Stimulated activated CD4-positive, alpha-beta T cell treated with anti-CD3 and anti-CD28 coated beads, Interleukin-1b, Interleukin-23, amount 100 ng/mL, for 48 hours (primary cell): ENCODE results near the gene ALDH1B1.
"Not testable (repeated sequence)": the region's sequence is repeated elsewhere in the genome, so short reads cannot be mapped to it uniquely, and the experiment has no call there.

Experiments used
- DNase-seq: peaks from one replicate; pipeline ENCODE4 v3.0.0-alpha.2; 2020

The ALDH1B1 gene

DNA sequence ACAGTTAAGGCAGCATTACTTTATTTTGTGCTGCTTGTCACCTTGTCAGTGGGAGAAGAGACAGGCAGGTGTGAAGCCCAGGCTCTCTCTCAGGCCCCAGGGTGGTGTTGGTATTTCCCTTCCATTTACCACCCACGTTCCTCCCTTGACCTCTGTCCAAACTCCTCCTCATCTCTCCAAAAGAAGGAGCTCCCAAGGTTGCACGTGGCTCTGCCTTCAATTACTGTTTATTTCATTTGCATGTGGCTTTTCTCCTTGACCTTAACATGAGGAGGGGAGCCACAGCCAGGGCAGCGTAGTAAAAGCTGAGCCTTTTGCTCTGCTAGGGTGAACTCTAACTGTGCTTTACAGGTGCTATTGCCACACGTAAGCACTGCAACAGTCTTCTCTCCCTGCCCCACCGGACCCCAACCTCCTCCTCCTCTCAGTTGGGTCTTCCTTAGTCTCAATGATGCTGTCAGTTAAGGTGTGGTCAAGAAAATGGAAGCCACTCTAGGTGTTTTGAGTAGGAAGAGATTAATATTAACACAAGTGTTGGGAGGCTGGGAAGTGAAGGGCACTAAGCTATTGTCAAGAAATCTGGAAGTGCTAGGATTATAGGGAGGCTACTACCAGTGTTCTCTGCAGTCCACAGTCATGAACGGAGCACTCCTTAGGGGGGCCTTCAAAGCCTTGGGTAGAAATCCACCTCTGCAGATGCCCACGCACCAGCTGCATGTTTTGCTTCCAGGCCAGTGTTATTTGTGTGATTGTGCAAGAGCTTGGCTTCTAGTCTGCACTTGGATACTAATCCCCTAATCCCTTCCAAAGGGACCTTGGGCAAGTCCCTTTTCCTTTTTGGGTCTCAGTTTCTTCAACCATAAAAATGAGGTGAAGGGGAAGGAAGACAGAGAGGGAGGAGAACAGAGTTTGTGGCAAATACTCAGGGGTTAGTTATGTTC lies 3.9 kb upstream of the ALDH1B1 start:
- DNase-seq, result no peak

DNA sequence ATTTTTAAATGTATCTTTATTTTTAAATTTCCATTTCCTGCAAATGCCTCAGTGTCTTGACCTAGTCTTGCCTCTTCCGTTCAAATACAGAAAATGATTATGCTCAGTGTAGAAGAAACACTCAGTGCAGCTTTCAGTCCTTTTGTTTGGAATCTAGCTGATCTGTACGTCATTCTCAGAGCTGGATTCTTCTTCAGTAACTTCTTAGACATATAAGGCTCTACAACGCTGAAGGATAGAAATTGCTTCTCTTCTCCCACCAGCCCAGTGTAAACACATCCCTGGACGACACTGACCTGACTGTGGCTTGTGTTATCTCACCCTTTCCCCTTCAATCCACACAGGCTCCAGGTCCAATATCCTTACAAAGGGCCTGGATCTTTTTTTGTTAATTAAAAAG lies 3.2 kb upstream of the ALDH1B1 start:
- DNase-seq, result no peak

DNA sequence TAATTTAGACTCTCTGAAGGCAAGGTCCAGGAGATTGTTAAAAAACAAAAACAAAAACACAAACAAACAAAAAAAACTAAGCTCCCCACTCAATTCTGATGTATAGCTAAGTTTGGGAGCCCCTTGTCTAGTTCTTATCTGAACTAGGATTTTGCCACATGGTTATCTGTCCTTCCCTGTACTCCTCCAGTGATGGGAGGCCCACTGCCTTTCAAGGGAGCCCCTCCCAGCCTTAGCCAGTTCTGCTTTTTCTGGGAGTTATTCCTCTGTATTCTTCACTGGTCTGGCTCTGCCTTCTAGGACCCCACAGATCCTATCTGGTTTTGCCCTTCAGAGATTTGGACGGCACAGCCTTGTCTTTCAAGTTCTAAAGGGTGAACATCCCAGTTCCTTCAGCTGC lies 2.1 kb upstream of the ALDH1B1 start:
- no peak for DNase-seq

DNA sequence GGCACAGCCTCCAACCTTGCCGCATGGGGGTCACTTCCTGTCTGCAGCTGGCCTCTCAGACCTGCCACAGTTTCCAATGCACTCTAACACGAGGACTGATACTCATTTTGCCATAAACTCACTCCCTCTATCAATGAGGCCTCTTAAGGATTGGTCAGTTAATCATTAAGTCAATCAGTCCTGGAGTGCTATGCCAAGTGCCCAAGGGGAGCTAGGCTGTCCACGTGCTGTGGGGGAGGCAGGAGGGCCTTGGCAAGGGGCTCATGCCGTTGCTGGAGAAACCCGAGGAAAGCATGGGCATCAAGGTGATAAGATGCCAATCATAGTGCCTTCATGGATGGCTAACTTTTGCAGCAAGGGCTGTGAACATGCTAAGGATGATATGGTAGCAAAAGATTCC lies 1.7 kb upstream of the ALDH1B1 start:
- DNase-seq, result no peak

DNA sequence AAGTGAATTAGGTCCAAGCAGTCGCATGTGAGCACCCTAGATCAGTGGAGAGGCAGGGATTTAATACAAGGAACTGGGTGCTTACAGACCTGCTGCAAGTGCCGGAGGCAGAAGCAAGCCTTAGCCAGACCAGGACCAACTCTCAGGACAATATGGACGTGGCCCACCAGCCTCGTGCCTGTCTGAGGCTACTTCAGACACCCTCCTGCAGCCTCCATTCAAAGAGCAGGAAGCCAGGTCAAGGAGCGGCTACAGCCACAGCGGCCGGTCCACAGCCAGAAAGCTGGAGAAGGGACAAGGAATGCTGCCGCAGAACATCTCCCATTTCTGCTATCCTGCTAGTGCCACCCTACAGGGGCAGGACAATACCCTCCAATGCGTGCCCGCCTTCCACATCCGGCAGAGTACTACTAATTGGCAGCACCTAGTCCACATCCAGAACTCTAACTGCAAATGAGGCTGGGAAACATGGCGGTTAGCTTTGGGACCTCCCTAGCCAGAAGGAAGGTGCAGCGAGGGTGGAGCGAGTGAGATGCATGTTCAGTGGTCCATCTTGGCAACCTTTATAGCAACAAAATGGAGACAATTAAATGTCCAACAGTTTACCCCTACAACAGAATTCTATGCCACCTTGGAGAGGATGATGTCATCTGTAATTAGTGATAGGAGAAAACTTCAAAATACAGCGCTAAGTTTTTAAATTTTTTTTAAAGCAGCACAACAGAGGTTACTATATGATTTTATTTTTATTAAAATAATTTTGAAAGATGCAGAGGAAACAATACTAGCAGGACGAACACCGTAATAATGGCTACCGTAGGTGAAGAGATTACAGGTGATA lies 1.0 kb upstream of the ALDH1B1 start:
- no peak for DNase-seq

DNA sequence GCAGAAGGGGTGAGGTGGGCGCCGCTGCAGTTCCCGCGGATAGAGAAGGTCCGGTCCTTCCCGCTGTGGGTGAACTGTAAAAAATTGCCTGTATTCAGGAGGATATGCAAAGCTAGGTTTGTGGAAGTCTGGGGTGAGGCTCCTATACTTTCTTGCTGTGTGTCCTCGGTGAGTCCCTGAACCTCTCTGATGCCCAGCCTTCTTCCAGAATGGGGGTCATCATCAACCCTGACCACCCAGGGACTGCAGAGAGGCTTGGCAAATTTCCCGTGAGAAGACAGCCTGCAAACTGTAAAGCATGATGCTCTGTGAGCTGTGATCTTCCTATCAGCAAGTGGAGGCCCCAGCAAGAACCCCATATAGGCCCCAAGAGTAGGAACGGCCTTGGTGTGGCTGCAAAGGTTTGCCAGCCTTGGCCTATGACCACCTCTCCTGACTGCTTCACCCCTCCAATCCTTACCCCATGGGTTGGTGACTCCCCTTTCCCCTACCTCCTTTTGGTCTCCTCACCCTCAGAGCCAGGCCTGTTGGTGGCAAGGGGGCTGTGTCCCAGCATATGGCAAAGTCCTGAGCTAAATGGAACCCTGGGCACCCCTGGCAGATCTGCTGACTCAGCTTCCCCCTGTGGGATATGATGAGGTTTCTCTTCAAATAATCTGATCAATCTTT lies 760 bp downstream of the ALDH1B1 start:
- no peak for DNase-seq

DNA sequence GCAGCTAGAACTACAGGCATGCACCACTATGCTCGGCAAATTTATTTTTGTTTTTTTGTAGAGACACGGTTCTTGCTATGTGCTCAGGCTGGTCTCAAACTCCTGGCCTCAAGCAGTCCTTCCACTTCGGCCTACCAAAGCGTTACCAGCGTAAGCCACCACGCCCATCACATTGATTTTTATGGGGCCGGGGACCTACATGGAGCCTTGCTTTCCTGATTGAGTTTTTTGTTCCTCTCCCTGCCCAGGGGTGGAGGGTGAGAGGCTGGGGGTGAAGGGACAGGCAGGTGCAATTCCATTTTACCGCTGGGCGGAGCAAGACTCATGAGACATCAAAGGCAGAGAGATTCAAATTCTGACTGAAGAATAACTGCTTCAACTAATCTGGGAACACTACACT lies 1.9 kb downstream of the ALDH1B1 start:
- no peak for DNase-seq

DNA sequence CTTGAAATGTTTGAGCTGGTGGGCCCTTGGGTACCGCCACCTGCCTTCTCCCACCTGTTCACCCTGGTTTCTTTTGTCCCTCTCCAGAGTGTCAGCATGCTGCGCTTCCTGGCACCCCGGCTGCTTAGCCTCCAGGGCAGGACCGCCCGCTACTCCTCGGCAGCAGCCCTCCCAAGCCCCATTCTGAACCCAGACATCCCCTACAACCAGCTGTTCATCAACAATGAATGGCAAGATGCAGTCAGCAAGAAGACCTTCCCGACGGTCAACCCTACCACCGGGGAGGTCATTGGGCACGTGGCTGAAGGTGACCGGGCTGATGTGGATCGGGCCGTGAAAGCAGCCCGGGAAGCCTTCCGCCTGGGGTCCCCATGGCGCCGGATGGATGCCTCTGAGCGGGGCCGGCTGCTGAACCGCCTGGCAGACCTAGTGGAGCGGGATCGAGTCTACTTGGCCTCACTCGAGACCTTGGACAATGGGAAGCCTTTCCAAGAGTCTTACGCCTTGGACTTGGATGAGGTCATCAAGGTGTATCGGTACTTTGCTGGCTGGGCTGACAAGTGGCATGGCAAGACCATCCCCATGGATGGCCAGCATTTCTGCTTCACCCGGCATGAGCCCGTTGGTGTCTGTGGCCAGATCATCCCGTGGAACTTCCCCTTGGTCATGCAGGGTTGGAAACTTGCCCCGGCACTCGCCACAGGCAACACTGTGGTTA lies 3.3 kb downstream of the ALDH1B1 start:
- no peak for DNase-seq

DNA sequence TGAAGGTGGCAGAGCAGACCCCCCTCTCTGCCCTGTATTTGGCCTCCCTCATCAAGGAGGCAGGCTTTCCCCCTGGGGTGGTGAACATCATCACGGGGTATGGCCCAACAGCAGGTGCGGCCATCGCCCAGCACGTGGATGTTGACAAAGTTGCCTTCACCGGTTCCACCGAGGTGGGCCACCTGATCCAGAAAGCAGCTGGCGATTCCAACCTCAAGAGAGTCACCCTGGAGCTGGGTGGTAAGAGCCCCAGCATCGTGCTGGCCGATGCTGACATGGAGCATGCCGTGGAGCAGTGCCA lies 3.8 kb downstream of the ALDH1B1 start:
- DNase-seq, result no peak

DNA sequence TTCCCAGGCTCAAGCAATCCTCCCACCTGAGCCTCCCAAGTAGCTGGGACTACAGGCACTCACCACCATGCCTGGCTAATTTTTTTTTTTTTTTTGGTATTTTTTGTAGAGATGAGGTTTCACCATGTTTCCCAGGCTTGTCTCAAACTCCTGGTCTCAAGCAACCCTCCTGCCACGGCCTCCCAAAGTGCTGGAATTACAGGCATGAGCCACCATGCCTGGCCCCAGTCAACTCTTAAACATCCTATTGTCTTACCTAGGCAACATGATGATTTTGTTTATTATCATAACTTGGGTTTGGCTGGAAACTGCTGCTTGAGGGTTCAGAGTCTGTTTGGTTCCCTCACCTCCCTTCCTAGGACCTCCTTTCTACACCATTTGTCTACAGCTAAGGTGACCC lies 6.7 kb downstream of the ALDH1B1 start:
- not testable (repeated sequence) for DNase-seq

DNA sequence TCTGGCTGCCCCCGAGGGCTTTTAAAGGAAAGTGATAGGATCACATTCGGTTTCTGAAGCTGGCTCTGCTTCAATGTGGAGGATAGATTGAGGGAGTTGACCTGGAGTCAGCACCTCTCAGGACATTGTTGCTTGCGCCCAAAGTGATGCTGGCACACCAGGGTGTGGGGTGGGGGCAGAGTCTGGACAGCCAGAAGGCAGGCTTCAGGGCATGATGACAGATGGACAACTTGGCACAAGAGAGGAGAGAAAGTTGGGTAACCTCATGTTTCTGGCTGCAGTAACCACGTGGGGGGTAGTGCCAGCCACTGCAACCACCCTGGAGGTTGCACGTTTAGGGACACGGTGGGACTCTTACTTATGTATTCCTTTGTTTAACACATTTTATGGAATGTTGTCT lies 9.5 kb downstream of the ALDH1B1 start:
- DNase-seq, result no peak

DNA sequence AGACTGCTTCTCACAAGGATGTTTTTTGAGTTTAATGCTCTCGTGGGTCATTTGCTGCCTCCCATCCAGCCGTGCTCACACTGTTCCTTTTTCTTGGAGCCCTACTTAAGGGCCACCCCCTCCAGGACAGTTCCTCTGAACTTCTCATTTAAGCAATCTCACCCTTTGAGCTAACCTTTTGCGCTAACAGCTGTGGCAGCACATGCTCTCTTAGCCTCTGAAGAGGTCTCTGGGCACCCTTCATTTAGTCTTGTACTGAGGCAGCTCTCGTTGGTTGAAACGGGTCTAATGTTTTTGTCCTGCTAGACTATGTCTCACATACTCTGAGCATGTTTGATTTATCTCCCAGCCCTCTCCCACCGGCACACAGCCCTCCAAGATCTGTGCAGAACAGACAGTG lies 11.8 kb downstream of the ALDH1B1 start:
- no peak for DNase-seq

DNA sequence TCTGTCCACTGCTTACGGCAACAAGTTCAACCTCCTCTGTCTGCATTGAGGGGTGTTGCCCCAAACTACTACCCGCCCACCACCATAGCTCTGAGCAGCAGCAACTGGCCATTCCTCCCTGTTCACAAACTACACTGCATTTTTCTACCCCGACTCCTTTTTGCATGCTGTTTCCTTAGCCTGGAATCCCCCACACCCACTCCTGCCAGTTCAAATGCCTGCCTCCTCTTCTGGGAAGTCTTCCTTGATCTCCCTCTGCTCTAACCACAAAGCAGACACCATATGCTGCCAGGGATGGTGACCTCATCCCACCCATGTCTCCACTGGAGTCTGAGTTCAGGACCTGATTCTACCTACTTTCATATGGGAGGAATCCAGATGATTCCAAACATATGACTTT lies 13.3 kb downstream of the ALDH1B1 start:
- DNase-seq, result no peak

DNA sequence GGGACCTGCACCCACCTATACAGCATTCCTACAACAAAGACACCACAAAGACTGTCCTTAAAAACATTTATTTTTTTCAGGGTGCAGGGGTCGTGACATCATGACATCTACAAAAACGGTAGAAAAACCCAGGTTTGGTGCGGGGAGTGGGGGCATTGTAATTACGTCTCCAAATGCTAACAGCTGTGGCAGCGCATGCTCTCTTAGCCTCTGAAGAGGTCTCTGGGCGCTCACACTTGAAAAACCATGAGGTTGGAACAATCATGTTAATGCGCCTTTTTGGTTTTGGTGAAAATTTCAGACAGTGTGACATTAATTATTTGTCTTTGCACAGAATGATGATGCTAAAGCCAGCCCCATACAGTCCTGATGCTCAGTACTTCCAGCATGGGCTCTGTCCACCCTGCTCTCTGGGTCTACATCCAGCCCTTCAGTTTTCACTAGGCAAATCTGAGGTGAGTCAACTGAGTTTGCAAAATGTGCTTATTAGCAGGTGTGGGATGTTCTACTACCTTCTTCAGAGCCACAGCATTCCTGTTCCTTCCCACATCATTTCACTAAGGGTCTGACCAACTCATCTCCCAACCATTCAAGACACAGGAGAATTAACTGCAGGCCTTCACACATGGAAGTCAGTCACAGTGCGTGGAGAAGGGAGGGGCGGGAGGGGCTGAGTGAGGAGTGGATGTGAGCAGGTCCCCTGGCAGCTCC lies 14.1 kb downstream of the ALDH1B1 start:
- DNase-seq, result no peak

DNA sequence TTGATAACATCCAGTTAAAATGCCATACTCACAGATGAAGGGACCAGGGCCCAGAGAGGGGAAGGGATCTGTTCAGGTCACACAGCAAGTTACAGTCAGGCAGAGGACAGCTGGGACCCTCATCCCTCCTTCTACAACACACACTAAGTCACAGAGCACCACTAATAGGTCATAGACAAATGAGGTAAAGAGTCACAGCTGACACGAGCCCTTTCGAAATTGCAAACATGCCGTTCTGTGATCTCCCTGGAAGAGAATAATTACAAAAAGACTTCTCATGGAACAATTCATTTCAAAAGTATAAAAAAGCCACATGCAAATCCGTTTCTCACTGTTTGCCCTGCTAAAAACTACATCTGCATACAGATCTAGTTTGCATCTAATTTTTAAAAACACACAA lies 16.2 kb downstream of the ALDH1B1 start:
- DNase-seq, result no peak

DNA sequence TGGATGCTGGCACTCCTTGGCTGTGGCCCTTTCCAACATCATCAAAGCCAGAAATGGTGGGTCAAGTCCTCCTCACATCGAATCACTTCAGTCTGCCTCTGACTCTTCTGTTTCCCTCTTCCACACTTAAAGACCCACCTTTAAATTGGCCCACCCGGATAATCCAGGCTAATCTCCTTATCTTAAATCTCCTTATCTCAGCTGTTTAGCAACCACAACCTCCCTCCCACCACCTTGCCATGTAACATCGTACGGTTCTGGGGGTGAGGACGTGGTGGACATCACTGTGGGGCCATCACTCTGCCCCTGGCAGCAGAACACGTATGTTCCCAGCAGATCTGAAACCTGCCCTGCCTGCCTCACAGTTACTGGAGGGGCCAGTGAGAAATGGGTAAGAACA lies 20.2 kb downstream of the ALDH1B1 start:
- DNase-seq, result no peak

DNA sequence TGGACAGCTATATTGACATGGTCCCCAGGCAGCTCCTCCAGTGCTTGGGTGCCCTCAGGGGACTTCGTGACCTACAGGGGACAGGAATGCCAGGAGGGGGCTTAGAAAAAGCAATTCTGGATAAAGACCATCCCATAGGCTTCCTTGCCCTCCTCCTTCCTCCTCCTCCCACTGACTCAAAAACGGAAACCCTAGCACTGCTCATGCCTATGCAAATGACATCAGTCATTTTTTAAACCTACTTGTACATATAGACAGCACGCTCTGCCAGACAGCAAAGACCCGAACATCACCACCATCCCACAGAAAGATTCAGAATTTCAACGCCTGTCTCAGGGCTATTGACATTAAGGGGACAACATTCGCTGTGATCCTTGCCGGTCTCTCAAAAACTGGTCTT lies 20.8 kb downstream of the ALDH1B1 start:
- DNase-seq, result no peak

DNA sequence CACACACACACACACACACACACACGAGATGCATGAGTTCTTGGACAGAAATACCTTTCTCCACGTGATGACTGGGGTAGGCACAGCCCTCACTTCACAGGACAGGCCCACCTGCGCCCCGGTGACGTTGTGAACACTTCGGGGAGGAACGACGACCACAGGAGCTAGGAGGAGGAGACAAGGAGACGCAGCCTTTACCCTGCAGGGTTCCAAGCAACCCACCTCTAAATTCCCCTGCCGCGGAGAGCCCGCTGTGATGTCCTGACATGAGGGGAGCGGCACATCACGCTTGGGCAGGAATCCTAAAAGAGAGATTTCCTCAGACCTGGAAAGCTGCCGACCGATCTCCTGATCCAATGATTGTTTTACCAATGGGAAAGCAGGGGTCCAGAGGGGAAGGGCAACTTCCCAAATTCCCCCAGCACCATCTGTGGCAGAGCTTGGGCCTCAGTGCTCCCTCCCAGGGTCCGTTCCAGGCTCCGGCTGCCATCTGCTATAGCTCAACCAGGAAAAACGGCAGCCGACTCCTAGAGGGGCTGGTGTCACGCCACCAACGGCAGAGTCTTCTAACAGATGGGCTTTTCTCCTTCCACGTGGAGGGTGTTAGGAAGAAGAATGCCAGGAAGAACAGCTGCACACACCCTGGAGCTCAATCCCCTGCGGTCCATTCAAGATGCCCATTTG lies 21.7 kb downstream of the ALDH1B1 start:
- DNase-seq, result no peak

DNA sequence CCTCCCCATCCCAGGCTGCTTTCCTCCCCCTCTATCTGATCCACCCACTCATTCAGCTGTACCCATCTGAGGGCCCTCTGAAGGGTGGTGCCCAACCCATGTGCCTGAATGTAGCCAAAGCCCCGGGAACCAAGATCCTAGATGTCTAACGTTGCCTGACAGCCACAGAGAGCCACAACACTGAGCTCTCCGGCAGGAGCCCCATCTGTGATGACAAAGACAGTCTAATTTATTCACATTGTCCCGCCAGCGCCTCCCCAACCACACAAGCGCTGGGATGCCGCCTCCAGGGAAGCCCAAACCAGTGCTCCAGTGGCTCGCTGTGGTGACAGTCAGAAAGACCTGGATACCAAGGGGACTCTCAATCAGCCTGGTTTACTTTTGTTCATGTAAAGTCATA lies 23.4 kb downstream of the ALDH1B1 start:
- no peak for DNase-seq

DNA sequence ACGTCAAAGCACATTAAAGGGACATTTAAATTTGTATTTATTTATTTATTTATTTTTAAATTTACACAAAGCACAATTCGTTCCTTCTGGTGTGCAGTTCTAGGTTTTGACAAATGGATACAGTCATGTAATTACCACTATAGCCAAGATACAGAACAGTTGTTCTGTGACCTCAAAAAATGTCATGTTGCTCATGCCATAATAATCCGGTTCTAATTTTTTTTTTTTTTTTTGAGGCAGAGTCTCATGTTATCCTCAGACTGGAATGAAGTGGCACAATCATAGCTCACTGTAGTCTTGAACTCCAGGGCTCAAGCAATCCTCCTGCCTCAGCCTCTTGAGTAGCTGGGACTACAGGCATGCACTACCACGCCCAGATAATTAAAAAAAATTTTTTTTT lies 24.0 kb downstream of the ALDH1B1 start:
- DNase-seq, result no peak

DNA sequence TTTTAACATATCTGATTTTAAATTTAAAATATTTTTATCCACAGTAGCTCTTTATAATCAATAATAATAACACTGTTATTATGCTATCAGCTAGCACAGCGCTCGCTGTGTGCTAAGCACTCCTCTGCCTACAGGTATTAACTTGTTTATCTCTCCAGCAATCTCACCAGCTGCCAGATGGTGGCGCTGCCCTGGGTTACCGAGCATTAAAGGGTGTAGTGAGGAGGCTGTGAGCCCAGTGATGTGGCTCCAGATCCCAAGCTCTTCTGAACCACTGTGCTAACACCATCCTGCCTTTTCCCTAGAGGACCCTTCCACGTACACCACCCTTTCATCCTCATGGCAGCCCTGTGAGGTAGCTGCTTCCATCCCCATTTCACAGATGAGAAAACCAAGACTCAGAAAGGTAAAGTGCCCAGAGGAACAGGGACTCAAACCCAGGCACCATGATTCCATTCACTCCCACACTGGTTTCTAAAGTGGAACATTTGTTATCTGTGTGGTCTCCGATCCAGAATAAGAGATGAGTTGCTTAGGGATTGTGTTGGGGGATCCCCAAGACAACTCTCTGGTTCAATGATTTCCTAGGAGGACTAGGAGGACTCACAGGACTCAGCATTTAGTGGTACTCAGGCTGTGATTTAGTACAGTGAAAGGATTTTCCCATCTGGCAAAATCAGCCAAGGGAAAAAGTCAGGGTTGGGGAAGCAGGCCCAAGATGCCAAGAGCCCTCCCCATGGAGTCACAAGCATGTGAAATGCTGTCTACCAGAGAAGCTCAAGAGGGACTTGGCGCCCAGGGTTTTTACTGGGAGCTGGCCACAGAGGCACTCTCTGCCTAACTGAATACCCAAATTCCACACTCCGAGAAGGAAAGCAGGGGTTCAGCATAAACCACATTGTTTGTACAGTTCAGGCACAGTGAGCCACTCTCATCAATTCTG lies 24.8 kb downstream of the ALDH1B1 start:
- DNase-seq, result peak; percentile 59
